NT2/D1 (cell line): ENCODE data around the gene OR13C9.
"Not testable (repeated sequence)": the region's sequence is repeated elsewhere in the genome, so short reads cannot be mapped to it uniquely, and the experiment has no call there.

Experiments
- DNase-seq: peaks from one replicate; pipeline ENCODE4 v3.0.0-alpha.2; 2011; ENCODE audit warnings: low read depth, low spot score
- H3K27me3 ChIP-seq: 2 replicates; pipeline ENCODE4 v1.6.0; 2011; ENCODE audit warnings: mild to moderate bottlenecking; ENCODE audit not compliant: insufficient read length, insufficient read depth
- H3K36me3 ChIP-seq: 2 replicates; pipeline ENCODE4 v1.6.1; 2011; ENCODE audit warnings: mild to moderate bottlenecking, low read length, mixed read lengths; ENCODE audit not compliant: insufficient read depth, insufficient read length
- H3K4me1 ChIP-seq: 2 replicates; pipeline ENCODE4 v1.5.1; 2011; ENCODE audit not compliant: insufficient read depth, insufficient read length
- H3K4me3 ChIP-seq: 2 replicates; pipeline ENCODE4 v1.5.1; 2011; ENCODE audit warnings: low read depth; ENCODE audit not compliant: insufficient read length
- H3K9ac ChIP-seq: 2 replicates; pipeline ENCODE4 v1.6.0; 2011; ENCODE audit warnings: low read depth; ENCODE audit not compliant: insufficient read length
- H3K9me3 ChIP-seq: 2 replicates; pipeline ENCODE4 v1.5.1; 2011; ENCODE audit warnings: mild to moderate bottlenecking, low read length; ENCODE audit not compliant: insufficient read depth
- SUZ12 ChIP-seq: IDR thresholded peaks from 2 replicates; pipeline ENCODE4 v1.6.1; 2011; ENCODE audit not compliant: insufficient read length, insufficient read depth; ENCODE audit errors: extremely low read depth
- YY1 ChIP-seq: IDR thresholded peaks from 2 replicates; pipeline ENCODE4 v1.6.1; 2011; ENCODE audit not compliant: insufficient read length, insufficient read depth
- ZNF274 ChIP-seq: IDR thresholded peaks from 2 replicates; pipeline ENCODE4 v1.6.1; 2011; ENCODE audit warnings: mild to moderate bottlenecking, low read depth, low read length

The OR13C9 gene

DNA sequence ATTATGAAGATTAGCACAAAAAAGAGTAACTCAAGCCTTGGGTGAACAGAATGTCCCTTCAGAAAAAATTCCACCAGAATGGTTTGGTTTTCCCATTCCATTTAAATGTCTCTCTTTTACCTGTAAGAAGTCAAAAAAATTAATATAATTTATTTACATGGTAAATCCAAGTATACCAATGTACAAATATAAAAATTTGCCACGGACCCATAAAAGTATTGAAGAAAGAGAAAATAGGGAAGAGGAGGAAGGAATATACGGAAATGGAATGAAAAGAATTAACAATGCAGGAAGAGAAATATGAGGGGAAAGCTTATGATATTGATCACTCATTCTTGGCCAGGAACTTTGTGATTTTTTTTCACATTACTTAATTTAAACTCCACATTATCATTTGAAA, at the start of gene OR13C9:
TSS of gene OR13C9 (minus strand) at position 101 of the 400 bp plus-strand sequence. CDS start at position 101, 0 bp downstream.
- DNase-seq = no peak
- no peaks in the 10 kb centered on the region for H3K27me3 ChIP-seq
- TF ChIP-seq ZNF274 = no peak
- no peak for TF ChIP-seq YY1
- H3K9me3 ChIP-seq = no peaks in the 10 kb centered on the region
- H3K9ac ChIP-seq = no peak within 1 kb of the TSS
- H3K36me3 ChIP-seq = no peaks in the 10 kb centered on the region
- H3K4me1 ChIP-seq = no peaks in the 10 kb centered on the region
- no peak within 1 kb of the TSS for H3K4me3 ChIP-seq

- Histone ChIP-seq H3K27me3 (no peaks in the 10 kb centered on the region), H3K4me1 (no peaks in the 10 kb centered on the region), H3K9me3 (peaks cover 3% of the 10 kb centered on the region; the same call in 1 of the 2 replicates), H3K4me3 (no peak overlapping the region), H3K36me3 (no peaks in the 10 kb centered on the region), H3K9ac (no peak overlapping the region)
- no peak for TF ChIP-seq SUZ12
- no peak for TF ChIP-seq ZNF274
- DNase-seq = no peak
Observed at GRCh38 chr9:104658496-104659195, 40.6 kb upstream of the OR13C9 start.

- TF ChIP-seq ZNF274 = no peak
- TF ChIP-seq SUZ12 = no peak
- no peak for TF ChIP-seq YY1
- Histone ChIP-seq H3K36me3 (no peaks in the 10 kb centered on the region), H3K4me3 (no peak overlapping the region), H3K27me3 (no peaks in the 10 kb centered on the region), H3K4me1 (no peaks in the 10 kb centered on the region), H3K9me3 (no peaks in the 10 kb centered on the region), H3K9ac (no peak overlapping the region)
- no peak for DNase-seq
Observed at GRCh38 chr9:104635456-104635855, 17.5 kb upstream of the OR13C9 start.

DNA sequence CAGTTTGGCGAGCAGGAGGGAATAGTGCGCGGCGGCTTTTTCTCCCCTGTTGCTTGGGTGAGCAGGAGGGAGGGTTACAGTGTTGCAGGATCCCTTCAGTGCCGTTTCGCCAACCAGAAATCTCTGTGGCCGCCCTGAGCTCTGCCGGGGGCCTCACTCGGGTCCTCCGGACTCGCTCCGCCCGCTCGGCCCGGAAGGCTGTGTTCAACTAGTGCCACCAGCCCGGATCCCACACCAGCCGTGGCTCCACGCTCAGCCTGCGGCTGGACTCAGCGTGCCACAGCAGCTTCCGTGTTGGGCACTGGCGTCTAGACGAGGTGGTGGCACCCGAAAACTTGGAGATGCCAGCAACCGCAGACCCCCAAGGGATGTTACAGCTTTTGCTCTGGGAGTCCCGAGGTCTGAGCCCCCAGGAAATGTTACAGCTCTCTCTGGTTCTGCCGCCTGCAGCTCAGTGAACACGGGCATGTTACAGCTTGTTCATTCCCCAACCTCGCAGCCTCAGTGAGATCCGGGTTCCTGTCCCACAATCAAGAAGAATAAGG, 16.0 kb upstream of the OR13C9 start:
- no peak for DNase-seq
- TF ChIP-seq ZNF274 (no peak), SUZ12 (no peak), YY1 (no peak)

DNA sequence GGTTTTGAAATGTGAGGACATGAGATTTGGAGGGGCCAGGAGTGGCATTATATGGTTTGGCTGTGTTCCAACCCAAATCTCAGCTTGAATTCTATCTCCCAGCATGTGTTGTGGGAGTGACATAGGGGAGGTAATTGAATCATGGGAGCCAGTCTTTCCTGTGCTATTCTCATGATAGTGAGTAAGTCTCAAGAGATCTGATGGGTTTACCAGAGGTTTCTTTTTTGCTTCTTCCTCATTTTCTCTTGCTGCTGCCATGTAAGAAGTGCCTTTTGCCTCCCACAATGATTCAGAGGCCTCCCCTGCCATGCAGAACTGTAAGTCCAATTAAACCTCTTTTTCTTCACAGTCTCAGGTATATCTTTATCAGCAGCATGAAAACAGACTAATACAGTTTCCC, 8.0 kb upstream of the OR13C9 start:
- H3K9ac ChIP-seq, H3K9me3 ChIP-seq, H3K36me3 ChIP-seq, H3K27me3 ChIP-seq, H3K4me3 ChIP-seq, DNase-seq, H3K4me1 ChIP-seq: not testable (repeated sequence)

More for the DNA sequence above, 16.0 kb upstream of the OR13C9 start:
- Histone ChIP-seq H3K36me3 (no peaks in the 10 kb centered on the region), H3K4me1 (no peaks in the 10 kb centered on the region), H3K4me3 (no peak overlapping the region), H3K27me3 (no peaks in the 10 kb centered on the region), H3K9me3 (no peaks in the 10 kb centered on the region), H3K9ac (no peak overlapping the region)

DNA sequence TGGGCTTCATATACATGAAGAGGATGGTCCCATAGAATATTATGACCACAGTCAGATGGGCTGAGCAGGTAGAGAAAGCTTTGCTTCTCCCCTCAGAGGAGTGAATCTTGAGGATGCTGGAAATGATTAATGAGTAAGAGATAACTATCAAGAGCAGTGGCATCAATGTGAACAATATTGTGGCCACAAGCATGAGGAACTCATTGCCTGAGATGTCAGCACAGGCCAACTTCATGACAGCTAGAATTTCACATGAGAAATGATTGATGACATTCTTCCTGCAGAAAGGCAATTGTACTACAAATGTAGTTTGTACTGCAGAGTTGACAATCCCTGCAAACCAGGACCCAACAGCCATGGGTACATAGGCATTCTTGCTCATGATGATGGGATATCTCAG, 586 bp downstream of the OR13C9 start:
- H3K27me3 ChIP-seq = no peaks in the 10 kb centered on the region
- no peak overlapping the region for H3K4me3 ChIP-seq
- H3K9ac ChIP-seq = no peak overlapping the region
- H3K36me3 ChIP-seq = no peaks in the 10 kb centered on the region
- no peak for TF ChIP-seq ZNF274
- TF ChIP-seq YY1 = no peak
- no peak for TF ChIP-seq SUZ12
- H3K9me3 ChIP-seq = no peaks in the 10 kb centered on the region
- DNase-seq = no peak
- H3K4me1 ChIP-seq = no peaks in the 10 kb centered on the region

GRCh38 chr9:104611213-104611612, 6.8 kb downstream of the OR13C9 start:
- Histone ChIP-seq H3K9ac (no peak overlapping the region), H3K36me3 (no peaks in the 10 kb centered on the region)

GRCh38 chr9:104608336-104608735, 9.7 kb downstream of the OR13C9 start:
- TF ChIP-seq SUZ12 (no peak), YY1 (no peak), ZNF274 (no peak)
- no peaks in the 10 kb centered on the region for H3K27me3 ChIP-seq
- no peaks in the 10 kb centered on the region for H3K9me3 ChIP-seq
- no peak overlapping the region for H3K9ac ChIP-seq
- DNase-seq = no peak
- H3K36me3 ChIP-seq = no peaks in the 10 kb centered on the region
- H3K4me1 ChIP-seq = no peaks in the 10 kb centered on the region
- H3K4me3 ChIP-seq = no peak overlapping the region

More at GRCh38 chr9:104611213-104611612, 6.8 kb downstream of the OR13C9 start:
- no peak for DNase-seq
- Histone ChIP-seq H3K4me3 (no peak overlapping the region), H3K27me3 (no peaks in the 10 kb centered on the region), H3K9me3 (no peaks in the 10 kb centered on the region), H3K4me1 (no peaks in the 10 kb centered on the region)
- no peak for TF ChIP-seq SUZ12
- TF ChIP-seq YY1 = no peak
- no peak for TF ChIP-seq ZNF274
